GM13976 (cell line): ENCODE data around the gene HNF4A.

Source experiments
- DNase-seq: peaks from one replicate; pipeline ENCODE4 v3.0.0; 2012; ENCODE audit warnings: low spot score
- CTCF ChIP-seq: IDR thresholded peaks from 2 replicates; pipeline ENCODE4 v1.5.1; 2012; ENCODE audit warnings: borderline replicate concordance, mild to moderate bottlenecking; ENCODE audit not compliant: insufficient read depth; ENCODE audit errors: extremely low read depth, missing control alignments, control extremely low read depth
- in situ Hi-C: fragments of 300-500 bp; cut with MboI; formaldehyde crosslinking; loops from one replicate; pipeline ENCODE4 v1.12.0; 2022; ENCODE audit warnings: low sequenced_read_pairs, mixed read lengths, inconsistent platforms; ENCODE audit not compliant: unreplicated experiment

Gene HNF4A

GRCh38 chr20:44430270-44431065 lies 75.0 kb downstream of the HNF4A start:
- DNase-seq, result no peak
- in situ Hi-C loops, result no loop called here
- TF ChIP-seq CTCF, result no peak

GRCh38 chr20:44431118-44431501 lies 75.6 kb downstream of the HNF4A start:
- TF ChIP-seq CTCF, result no peak
- DNase-seq, result no peak
- in situ Hi-C loops, result no loop called here

GRCh38 chr20:44431502-44432234 lies 76.2 kb downstream of the HNF4A start:
- TF ChIP-seq CTCF, result no peak
- DNase-seq, result no peak
- in situ Hi-C loops, result no loop called here

GRCh38 chr20:44432618-44433577 lies 77.4 kb downstream of the HNF4A start:
- no peak for TF ChIP-seq CTCF
- in situ Hi-C loops, result no loop called here
- DNase-seq, result no peak

- in situ Hi-C loops, result no loop called here
- TF ChIP-seq CTCF, result no peak
- DNase-seq, result no peak
These were observed 78.4 kb downstream of the HNF4A start for GRCh38 chr20:44433751-44434538.

- DNase-seq, result no peak
- in situ Hi-C loops, result no loop called here
- TF ChIP-seq CTCF, result no peak
These were observed 80.3 kb downstream of the HNF4A start for GRCh38 chr20:44435630-44436335.
